K562 (cell line): Measurements from ENCODE around the gene SLC1A2. TPM values are rescaled to one million over a fixed set of nuclear protein-coding genes. Genes with fewer than 3 reads are reported as not detected.

Experiments used
- ATAC-seq: fragments of 200-7000 bp; cut with Tn5 transposase; 3 replicates; pipeline ENCODE4 v1.9.1; 2020; ENCODE audit warnings: moderate library complexity
- BruUV-seq: library from RNA; stranded (reverse); fragments of 400-500 nt; replicated peaks from 2 replicates; lab custom pipeline; 2021; lab: Mats Ljungman, UMichigan
- CTCF ChIA-PET: fragments of 300-600 bp; formaldehyde crosslinking; extraction: SDS; loops from one replicate; lab custom pipeline; 2021; ENCODE audit warnings: low intra/inter-chr PET ratio; lab: Yijun Ruan, JAX
- POLR2A ChIA-PET: fragments of 300-600, 350-650 bp; sonication (Branson Sonifier 250); formaldehyde crosslinking; extraction: SDS; loops from one replicate; lab custom pipeline; 2021; ENCODE audit warnings: antibody characterized with exemption, inconsistent platforms; lab: Yijun Ruan, JAX
- DNase-seq, 4 experiments: peaks; one replicate each; pipeline versions ENCODE4 v3.0.0 to v3.0.0-alpha.2; 2011 to 2018; ENCODE audit warnings: low spot score in 3 of 4, mixed read lengths in 3 of 4; ENCODE audit errors: extremely low read depth in 1 of 4
- FAIRE-seq: peaks from 2 replicates; lab custom pipeline; 2011; peaks lifted over from hg19 to GRCh38; lab: Jason Lieb, UNC
- H2AFZ ChIP-seq: 2 replicates; pipeline ENCODE4 v1.6.0; 2011; ENCODE audit warnings: low read depth, low read length, control low read depth, inconsistent platforms
- H3K27ac ChIP-seq: fragments of 200-600 bp; 3 replicates; pipeline ENCODE4 v1.8.0; 2011; ENCODE audit warnings: low read depth, mild to moderate bottlenecking, control low read depth, inconsistent platforms, low read length, moderate library complexity, mixed read lengths; ENCODE audit errors: extremely low read depth
- H3K27me3 ChIP-seq, 2 experiments: fragments of 300-600 bp in 1 of 2; 2 replicates in 1 of 2; 3 replicates in 1 of 2; pipeline versions ENCODE4 v1.6.0 to v1.8.0; 2011; ENCODE audit warnings: inconsistent platforms in 2 of 2, low read length in 2 of 2, mild to moderate bottlenecking in 1 of 2, mixed read lengths in 1 of 2, moderate library complexity in 1 of 2; ENCODE audit not compliant: control insufficient read depth in 2 of 2, insufficient read depth in 2 of 2
- H3K36me3 ChIP-seq: fragments of 300-600 bp; 3 replicates; pipeline ENCODE4 v1.8.0; 2011; ENCODE audit warnings: mild to moderate bottlenecking, low read length, inconsistent platforms; ENCODE audit not compliant: control insufficient read depth, insufficient read depth
- H3K4me1 ChIP-seq, 2 experiments: fragments of 200-600 bp in 1 of 2; replicated peaks in 1 of 2; 2 replicates in 1 of 2; 3 replicates in 1 of 2; pipeline versions ENCODE4 v1.5.1 to v1.8.0; 2011; ENCODE audit warnings: inconsistent platforms in 2 of 2, low read length in 2 of 2, mild to moderate bottlenecking in 1 of 2, mixed read lengths in 1 of 2, moderate library complexity in 1 of 2; ENCODE audit not compliant: control insufficient read depth in 2 of 2, insufficient read depth in 2 of 2
- H3K4me2 ChIP-seq: 2 replicates; pipeline ENCODE4 v1.6.1; 2011; ENCODE audit warnings: low read length, control low read depth, inconsistent platforms, mixed read lengths; ENCODE audit not compliant: insufficient read depth
- H3K4me3 ChIP-seq: fragments of 200-600 bp; sonication (generic), shearing (Covaris generic); 2 replicates; pipeline ENCODE4 v1.5.1; 2016; ENCODE audit warnings: control low read depth, inconsistent platforms
- H3K79me2 ChIP-seq: fragments of 200-600 bp; 3 replicates; pipeline ENCODE4 v1.8.0; 2011; ENCODE audit warnings: low read length, inconsistent platforms; ENCODE audit not compliant: control insufficient read depth, insufficient read depth
- H3K9ac ChIP-seq, 2 experiments: 2 replicates each; pipeline versions ENCODE4 v1.6.0 to v1.6.1; 2011; ENCODE audit warnings: low read depth in 2 of 2, low read length in 2 of 2, control low read depth in 1 of 2, inconsistent platforms in 1 of 2, mild to moderate bottlenecking in 1 of 2, mixed read lengths in 1 of 2; ENCODE audit not compliant: insufficient read depth in 1 of 2
- H3K9me1 ChIP-seq: one replicate; pipeline ENCODE4 v1.6.0; 2011; ENCODE audit warnings: inconsistent platforms, mild to moderate bottlenecking, low read length, moderate library complexity; ENCODE audit not compliant: control insufficient read depth, insufficient read depth
- H3K9me3 ChIP-seq: replicated peaks from 2 replicates; pipeline ENCODE4 v1.5.1; 2011; ENCODE audit warnings: low read depth, low read length, inconsistent platforms; ENCODE audit not compliant: control insufficient read depth, insufficient read depth
- H4K20me1 ChIP-seq: replicated peaks from 2 replicates; pipeline ENCODE4 v1.6.1; 2011; ENCODE audit warnings: low read length, inconsistent platforms, mixed read lengths; ENCODE audit not compliant: control insufficient read depth, insufficient read depth
- SMAD2 ChIP-seq: fragments of 150-350 bp; IDR thresholded peaks from 2 replicates; pipeline ENCODE4 v1.6.1; 2014; ENCODE audit warnings: low read depth, mild to moderate bottlenecking, low read length
- SMAD3 ChIP-seq: fragments of 450-650 bp; formaldehyde crosslinking; conservative IDR thresholded peaks from 2 replicates; pipeline ENCODE4 v1.4.0; 2020; ENCODE audit warnings: mild to moderate bottlenecking
- SPI1 ChIP-seq: IDR thresholded peaks from 2 replicates; pipeline ENCODE4 v1.6.1; 2011; ENCODE audit warnings: low read depth, low read length, control low read depth, borderline replicate concordance
- WGBS: fragments of 100-300 bp; shearing (Covaris generic); methylation state at CpG from one replicate; pipeline ENCODE4 v1.1.6; 2016; ENCODE audit warnings: low coverage, mixed read lengths; ENCODE audit not compliant: insufficient coverage; ENCODE audit errors: missing lambda C conversion rate; 5-methylcytosine and 5-hydroxymethylcytosine counted together
- in situ Hi-C: fragments of 300-500 bp; cut with MboI; formaldehyde crosslinking; loops from 4 replicates; pipeline ENCODE4 v1.15.0; 2018; ENCODE audit warnings: inconsistent platforms, mixed read lengths
- intact Hi-C: fragments of 100-400 bp; cut with micrococcal nuclease; formaldehyde crosslinking; loops from 2 replicates; pipeline ENCODE4 v1.14.2; 2022
- polyA plus RNA-seq, 8 experiments: library from polyadenylated mRNA; depleted of rRNA in 4 of 8; stranded (reverse) in 5 of 8; unstranded in 3 of 8; fragments of >200 nt; fragmentation: Nextera tagmentation in 2 of 8; fragmentation: Illumina TruSeq in 1 of 8; extraction: Ambion mirVana in 2 of 8; extraction: Trizol in 1 of 8; gene quantifications; 2 replicates each; pipeline versions ENCODE4 v1.2.1 to v1.2.3, GENCODE V29; 2011 to 2014; ENCODE audit warnings: inconsistent platforms in 1 of 8, missing spikeins in 1 of 8
- total RNA-seq, 7 experiments: library from RNA; depleted of rRNA in 6 of 7; stranded (reverse); fragments of >200 nt in 6 of 7; fragmentation: Illumina TruSeq in 2 of 7; extraction: Trizol in 2 of 7; gene quantifications; 2 replicates each; pipeline versions ENCODE4 v1.2.1 to v1.2.3, GENCODE V29; 2011 to 2021; ENCODE audit warnings: low replicate concordance in 1 of 7
- TF ChIP-seq, protein P1 (sequence below), 2 experiments: fragments of 200-800 bp in 1 of 2; sonication (Bioruptor generic) in 1 of 2; sonication (generic) in 1 of 2; formaldehyde crosslinking in 1 of 2; IDR thresholded peaks in 1 of 2; conservative IDR thresholded peaks in 1 of 2; 2 replicates each; pipeline versions ENCODE4 v1.5.0 to v1.6.1; 2016 to 2020; ENCODE audit warnings: missing compliant biosample characterization in 1 of 2, missing genetic modification characterization in 1 of 2, missing genetic modification reagents in 1 of 2
- TF ChIP-seq, protein P2 (sequence below): fragments of 450-650 bp; formaldehyde crosslinking; IDR thresholded peaks from 2 replicates; pipeline ENCODE4 v1.4.0; 2022; ENCODE audit warnings: mild to moderate bottlenecking, moderate library complexity
- TF ChIP-seq, protein P3 (sequence below): sonication (generic); formaldehyde crosslinking; IDR thresholded peaks from 2 replicates; pipeline ENCODE4 v1.8.1; 2023; ENCODE audit warnings: mild to moderate bottlenecking, missing genetic modification reagents
- TF ChIP-seq, protein P4 (sequence below): fragments of 450-650 bp; formaldehyde crosslinking; IDR thresholded peaks from 2 replicates; pipeline ENCODE4 v1.4.0; 2020; ENCODE audit warnings: mild to moderate bottlenecking, moderate library complexity

The SLC1A2 gene
- total and polyA plus RNA-seq, 9 of the 15 experiments (the other 6 are each of a cell fraction or from before 2014, with no cell fraction given) = 0.03 to 0.07 (median 0.04) TPM; not detected in 5

DNA sequence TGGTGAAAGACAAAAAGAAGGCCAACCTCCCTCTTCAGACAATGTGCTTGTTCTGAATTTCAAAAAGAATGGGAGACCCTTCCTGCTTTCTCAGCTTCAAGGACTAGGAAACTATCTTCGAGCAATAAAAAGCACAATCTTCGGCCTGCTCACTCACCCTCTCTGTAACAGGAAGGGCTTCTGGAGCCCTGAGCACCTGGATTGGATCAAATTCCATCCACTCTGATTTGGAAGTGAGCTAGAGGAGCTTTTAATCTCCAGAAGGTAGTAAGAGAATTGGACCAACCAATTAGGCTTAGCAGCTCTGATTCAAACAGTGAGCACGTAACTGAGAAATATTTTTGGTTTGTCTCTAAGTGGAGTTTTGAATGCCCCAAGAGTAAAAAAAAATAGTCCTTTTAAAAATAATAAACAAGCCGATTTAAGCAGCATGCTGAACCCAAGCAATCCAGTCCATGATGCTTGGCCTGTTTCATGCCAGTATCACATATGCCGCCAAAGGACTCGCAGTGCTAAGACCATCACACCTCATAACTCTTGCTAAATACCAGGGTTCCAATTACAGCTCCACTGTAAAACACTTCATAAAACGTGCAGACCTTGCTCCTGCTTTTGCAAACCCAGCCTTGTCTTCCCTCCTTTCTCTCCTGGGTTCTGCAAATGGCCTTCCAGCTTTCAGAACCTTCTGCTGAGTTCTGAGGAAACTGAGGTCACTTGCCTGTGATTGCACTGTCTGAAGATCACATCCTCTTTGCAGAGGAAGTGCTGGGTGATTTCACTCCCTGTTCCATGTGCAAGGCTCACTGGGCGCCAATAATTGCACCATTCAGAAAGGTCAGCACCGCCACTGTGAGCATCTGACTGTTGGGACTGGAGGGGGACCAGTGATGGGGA, 74.4 kb downstream of the SLC1A2 start:
- Histone ChIP-seq H3K9me3 (no peaks in the 10 kb centered on the region), H4K20me1 (no peaks in the 10 kb centered on the region), H3K4me1 (peaks cover 0 to 22% of the 10 kb centered on the region in 2 experiments; a peak in 3 of 5 replicates), H3K9me1 (no peaks in the 10 kb centered on the region), H3K27me3 (no peaks in the 10 kb centered on the region), H3K9ac (no peak overlapping the region), H3K27ac (no peak overlapping the region), H3K79me2 (no peaks in the 10 kb centered on the region), H3K36me3 (no peaks in the 10 kb centered on the region), H3K4me2 (no peak overlapping the region), H2AFZ (peak overlapping the region; percentile 53; the same call in 1 of the 2 replicates), H3K4me3 (no peak overlapping the region)
- ATAC-seq = no peak
- intact Hi-C loops (no loop called here), in situ Hi-C loops (no loop called here)
- DNase-seq = no peak
- POLR2A ChIA-PET = interaction anchor here (0.7 to 1.5 kb wide), 3 partner anchors 9 to 436 kb away, joined by 3 to 4 read pairs (median 3); no protein-coding TSS in a partner anchor
- CTCF ChIA-PET = no interaction called here
- TF ChIP-seq SMAD2 (no peak), SMAD3 (no peak), SPI1 (peak; percentile 18; the same call in 1 of the 2 replicates)
- TF ChIP-seq, protein P1, sequence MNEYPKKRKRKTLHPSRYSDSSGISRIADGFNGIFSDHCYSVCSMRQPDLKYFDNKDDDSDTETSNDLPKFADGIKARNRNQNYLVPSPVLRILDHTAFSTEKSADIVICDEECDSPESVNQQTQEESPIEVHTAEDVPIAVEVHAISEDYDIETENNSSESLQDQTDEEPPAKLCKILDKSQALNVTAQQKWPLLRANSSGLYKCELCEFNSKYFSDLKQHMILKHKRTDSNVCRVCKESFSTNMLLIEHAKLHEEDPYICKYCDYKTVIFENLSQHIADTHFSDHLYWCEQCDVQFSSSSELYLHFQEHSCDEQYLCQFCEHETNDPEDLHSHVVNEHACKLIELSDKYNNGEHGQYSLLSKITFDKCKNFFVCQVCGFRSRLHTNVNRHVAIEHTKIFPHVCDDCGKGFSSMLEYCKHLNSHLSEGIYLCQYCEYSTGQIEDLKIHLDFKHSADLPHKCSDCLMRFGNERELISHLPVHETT (CRISPR knock-in tag; conservative IDR thresholded peaks at IDR 0.05 in 1 of 2, IDR thresholded peaks at IDR 0.05 in 1 of 2) = 0 out of 4 replicates have a peak, but pooled peaks of 1 of the 2 experiments have one; percentile 22
- TF ChIP-seq, protein P2, sequence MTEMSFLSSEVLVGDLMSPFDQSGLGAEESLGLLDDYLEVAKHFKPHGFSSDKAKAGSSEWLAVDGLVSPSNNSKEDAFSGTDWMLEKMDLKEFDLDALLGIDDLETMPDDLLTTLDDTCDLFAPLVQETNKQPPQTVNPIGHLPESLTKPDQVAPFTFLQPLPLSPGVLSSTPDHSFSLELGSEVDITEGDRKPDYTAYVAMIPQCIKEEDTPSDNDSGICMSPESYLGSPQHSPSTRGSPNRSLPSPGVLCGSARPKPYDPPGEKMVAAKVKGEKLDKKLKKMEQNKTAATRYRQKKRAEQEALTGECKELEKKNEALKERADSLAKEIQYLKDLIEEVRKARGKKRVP (CRISPR knock-in tag) = no peak
- TF ChIP-seq, protein P3, sequence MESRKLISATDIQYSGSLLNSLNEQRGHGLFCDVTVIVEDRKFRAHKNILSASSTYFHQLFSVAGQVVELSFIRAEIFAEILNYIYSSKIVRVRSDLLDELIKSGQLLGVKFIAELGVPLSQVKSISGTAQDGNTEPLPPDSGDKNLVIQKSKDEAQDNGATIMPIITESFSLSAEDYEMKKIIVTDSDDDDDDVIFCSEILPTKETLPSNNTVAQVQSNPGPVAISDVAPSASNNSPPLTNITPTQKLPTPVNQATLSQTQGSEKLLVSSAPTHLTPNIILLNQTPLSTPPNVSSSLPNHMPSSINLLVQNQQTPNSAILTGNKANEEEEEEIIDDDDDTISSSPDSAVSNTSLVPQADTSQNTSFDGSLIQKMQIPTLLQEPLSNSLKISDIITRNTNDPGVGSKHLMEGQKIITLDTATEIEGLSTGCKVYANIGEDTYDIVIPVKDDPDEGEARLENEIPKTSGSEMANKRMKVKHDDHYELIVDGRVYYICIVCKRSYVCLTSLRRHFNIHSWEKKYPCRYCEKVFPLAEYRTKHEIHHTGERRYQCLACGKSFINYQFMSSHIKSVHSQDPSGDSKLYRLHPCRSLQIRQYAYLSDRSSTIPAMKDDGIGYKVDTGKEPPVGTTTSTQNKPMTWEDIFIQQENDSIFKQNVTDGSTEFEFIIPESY (CRISPR knock-in tag) = peak; percentile 81
- TF ChIP-seq, protein P4, sequence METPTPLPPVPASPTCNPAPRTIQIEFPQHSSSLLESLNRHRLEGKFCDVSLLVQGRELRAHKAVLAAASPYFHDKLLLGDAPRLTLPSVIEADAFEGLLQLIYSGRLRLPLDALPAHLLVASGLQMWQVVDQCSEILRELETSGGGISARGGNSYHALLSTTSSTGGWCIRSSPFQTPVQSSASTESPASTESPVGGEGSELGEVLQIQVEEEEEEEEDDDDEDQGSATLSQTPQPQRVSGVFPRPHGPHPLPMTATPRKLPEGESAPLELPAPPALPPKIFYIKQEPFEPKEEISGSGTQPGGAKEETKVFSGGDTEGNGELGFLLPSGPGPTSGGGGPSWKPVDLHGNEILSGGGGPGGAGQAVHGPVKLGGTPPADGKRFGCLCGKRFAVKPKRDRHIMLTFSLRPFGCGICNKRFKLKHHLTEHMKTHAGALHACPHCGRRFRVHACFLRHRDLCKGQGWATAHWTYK = no peak
- no peak for FAIRE-seq
- 26% methylated on average over 9 of the region's 9 CpGs for WGBS
- no TSS peak for BruUV-seq
